Calu3 (cell line): ENCODE results near the gene ADAMTSL3. TPM values are rescaled to one million over a fixed set of nuclear protein-coding genes. Genes with fewer than 3 reads are reported as not detected.

Experiments
- BruUV-seq: library from RNA; stranded (reverse); fragments of 400-500 nt; replicated peaks from 2 replicates; lab custom pipeline; 2021; lab: Mats Ljungman, UMichigan
- CTCF ChIA-PET: fragments of 300-600 bp; sonication (Branson Sonifier 250); formaldehyde crosslinking; loops from one replicate; lab custom pipeline; 2022; ENCODE audit warnings: antibody characterized with exemption; lab: Charles Lee
- DNase-seq: peaks from one replicate; pipeline ENCODE4 v3.0.0; 2022
- H3K27ac Mint-ChIP-seq: one replicate; pipeline ENCODE4 v1.8.0; 2022; ENCODE audit warnings: mixed read lengths; ENCODE audit not compliant: unreplicated experiment
- H3K27me3 Mint-ChIP-seq: one replicate; pipeline ENCODE4 v1.8.0; 2022; ENCODE audit warnings: mixed read lengths; ENCODE audit not compliant: unreplicated experiment
- H3K36me3 Mint-ChIP-seq: one replicate; pipeline ENCODE4 v1.8.0; 2022; ENCODE audit warnings: mild to moderate bottlenecking, moderate library complexity, mixed read lengths; ENCODE audit not compliant: insufficient read depth, unreplicated experiment
- H3K4me1 Mint-ChIP-seq: one replicate; pipeline ENCODE4 v1.8.0; 2022; ENCODE audit warnings: mild to moderate bottlenecking, low read depth, mixed read lengths; ENCODE audit not compliant: unreplicated experiment
- H3K4me3 Mint-ChIP-seq: one replicate; pipeline ENCODE4 v1.8.0; 2022; ENCODE audit warnings: mild to moderate bottlenecking, low read depth, moderate library complexity, mixed read lengths; ENCODE audit not compliant: unreplicated experiment
- H3K9me3 Mint-ChIP-seq: one replicate; pipeline ENCODE4 v1.8.0; 2022; ENCODE audit warnings: low read depth, mixed read lengths; ENCODE audit not compliant: unreplicated experiment
- CTCF ChIP-seq: fragments of 200-600 bp; IDR thresholded peaks from one replicate; pipeline ENCODE4 v1.8.0; 2022; ENCODE audit warnings: antibody characterized with exemption; ENCODE audit not compliant: unreplicated experiment
- intact Hi-C: fragments of 100-400 bp; cut with micrococcal nuclease; formaldehyde crosslinking; loops from one replicate; pipeline ENCODE4 v1.10.0; 2022; ENCODE audit not compliant: unreplicated experiment
- total RNA-seq: library from RNA; stranded (reverse); gene quantifications from 2 replicates; pipeline ENCODE4 v1.2.3, GENCODE V29; 2022

The ADAMTSL3 gene
- total RNA-seq, 1 experiment from 2014 or later: 2.4 TPM

- Mint-ChIP-seq H3K4me3 (no peak overlapping the region), H3K9me3 (peaks cover 3% of the 10 kb centered on the region), H3K4me1 (peaks cover 26% of the 10 kb centered on the region), H3K27me3 (peaks cover 3% of the 10 kb centered on the region), H3K27ac (no peak overlapping the region), H3K36me3 (no peaks in the 10 kb centered on the region)
- CTCF ChIA-PET: interaction anchor here (1.0 kb wide), 1 partner anchor 190 kb away, joined by 3 read pairs; no protein-coding TSS in a partner anchor
- intact Hi-C loops: no loop called here
- BruUV-seq: no TSS peak
- TF ChIP-seq CTCF: no peak
- no peak for DNase-seq
Measured at GRCh38 chr15:83844742-83845141, 190.8 kb downstream of the ADAMTSL3 start.

- intact Hi-C loops: no loop called here
- no peak overlapping the region for H3K4me3 Mint-ChIP-seq
- no peaks in the 10 kb centered on the region for H3K27me3 Mint-ChIP-seq
- TF ChIP-seq CTCF: no peak
- no peaks in the 10 kb centered on the region for H3K36me3 Mint-ChIP-seq
- CTCF ChIA-PET: interaction anchor here (1.0 kb wide), 1 partner anchor 190 kb away, joined by 3 read pairs; no protein-coding TSS in a partner anchor
- H3K27ac Mint-ChIP-seq: no peak overlapping the region
- BruUV-seq: no TSS peak
- DNase-seq: no peak
- peaks cover 31% of the 10 kb centered on the region for H3K4me1 Mint-ChIP-seq
- peaks cover 3% of the 10 kb centered on the region for H3K9me3 Mint-ChIP-seq
Measured at GRCh38 chr15:83845230-83845629, 191.3 kb downstream of the ADAMTSL3 start.

- intact Hi-C loops: no loop called here
- DNase-seq: no peak
- Mint-ChIP-seq H3K9me3 (peaks cover 3% of the 10 kb centered on the region), H3K4me1 (peaks cover 42% of the 10 kb centered on the region), H3K27ac (no peak overlapping the region), H3K27me3 (no peaks in the 10 kb centered on the region), H3K4me3 (no peak overlapping the region), H3K36me3 (no peaks in the 10 kb centered on the region)
- no TSS peak for BruUV-seq
- CTCF ChIA-PET: no interaction called here
- no peak for TF ChIP-seq CTCF
Measured at GRCh38 chr15:83846847-83847246, 192.9 kb downstream of the ADAMTSL3 start.

- no peak for DNase-seq
- no TSS peak for BruUV-seq
- intact Hi-C loops: no loop called here
Measured at GRCh38 chr15:83848315-83849050, 194.6 kb downstream of the ADAMTSL3 start.

More at GRCh38 chr15:83848315-83849050, 194.6 kb downstream of the ADAMTSL3 start:
- no peak for TF ChIP-seq CTCF
- CTCF ChIA-PET: interaction anchor here (0.6 to 0.7 kb wide), 2 partner anchors 13 to 188 kb away, joined by 3 read pairs; no protein-coding TSS in a partner anchor
- Mint-ChIP-seq H3K4me1 (peaks cover 42% of the 10 kb centered on the region), H3K4me3 (no peak overlapping the region), H3K27ac (peak overlapping the region; percentile 17), H3K27me3 (no peaks in the 10 kb centered on the region), H3K36me3 (no peaks in the 10 kb centered on the region), H3K9me3 (peaks cover 3% of the 10 kb centered on the region)
